Spleen (tissue), 11 donors: ENCODE data around the gene DOCK1. TPM values are rescaled to one million over a fixed set of nuclear protein-coding genes. Genes with fewer than 3 reads are reported as not detected.

ENCODE experiments used
- DNase-seq: peaks from one replicate; pipeline ENCODE4 v3.0.0-alpha.2; 2020
- H3K27ac ChIP-seq, 8 donors: fragments of 200-600 bp; sonication (generic) in 7 of 8; 1 replicate in 4 of 8; 2 replicates in 4 of 8; pipeline versions ENCODE4 v1.5.0 to v1.8.0; 2016 to 2021; ENCODE audit warnings: inconsistent platforms in 4 of 8, mild to moderate bottlenecking in 4 of 8, moderate library complexity in 1 of 8
- H3K27me3 ChIP-seq, 7 donors: fragments of 200-600 bp; sonication (generic) in 6 of 7; replicated peaks in 1 of 7; 1 replicate in 4 of 7; 2 replicates in 3 of 7; pipeline versions ENCODE4 v1.5.0 to v1.8.0; 2016 to 2021; ENCODE audit warnings: inconsistent platforms in 3 of 7, mild to moderate bottlenecking in 1 of 7
- H3K36me3 ChIP-seq, 6 donors: fragments of 200-600 bp; sonication (generic) in 5 of 6; 1 replicate in 4 of 6; 2 replicates in 2 of 6; pipeline versions ENCODE4 v1.5.0 to v1.8.0; 2016 to 2021; ENCODE audit warnings: inconsistent platforms in 2 of 6
- H3K4me1 ChIP-seq, 6 donors: fragments of 200-600 bp; sonication (generic) in 5 of 6; 1 replicate in 3 of 6; 2 replicates in 3 of 6; pipeline versions ENCODE4 v1.5.0 to v1.8.0; 2016 to 2021; ENCODE audit warnings: inconsistent platforms in 3 of 6
- H3K4me3 ChIP-seq, 8 donors: fragments of 200-600 bp; sonication (generic) in 7 of 8; 1 replicate in 4 of 8; 2 replicates in 4 of 8; pipeline versions ENCODE4 v1.5.0 to v1.8.0; 2016 to 2021; ENCODE audit warnings: inconsistent platforms in 4 of 8, mild to moderate bottlenecking in 4 of 8, moderate library complexity in 2 of 8
- H3K9me3 ChIP-seq, 8 donors: fragments of 200-600 bp; sonication (generic) in 7 of 8; 1 replicate in 4 of 8; 2 replicates in 4 of 8; pipeline versions ENCODE4 v1.5.0 to v1.8.0; 2016 to 2021; ENCODE audit warnings: inconsistent platforms in 4 of 8
- CTCF ChIP-seq, 11 experiments: fragments of 200-600 bp in 7 of 11; fragments of 450-650 bp in 4 of 11; sonication (generic) in 4 of 11; IDR thresholded peaks in 8 of 11; conservative IDR thresholded peaks in 3 of 11; 1 replicate in 7 of 11; 2 replicates in 4 of 11; pipeline versions ENCODE4 v1.4.0 to v1.8.0; 2016 to 2021; ENCODE audit warnings: antibody characterized with exemption in 11 of 11, inconsistent platforms in 4 of 11, mild to moderate bottlenecking in 1 of 11
- POLR2A ChIP-seq, 3 donors: fragments of 450-650 bp; IDR thresholded peaks; one replicate each; pipeline ENCODE4 v1.5.1; 2017; ENCODE audit warnings: antibody characterized with exemption in 3 of 3, mild to moderate bottlenecking in 1 of 3
- POLR2AphosphoS5 ChIP-seq, 3 donors: sonication (generic); formaldehyde crosslinking; IDR thresholded peaks; one replicate each; pipeline ENCODE4 v1.5.1; 2017; ENCODE audit warnings: antibody characterized with exemption in 3 of 3
- WGBS, 5 donors: extraction: QIAGEN DNeasy Blood & Tissue Kit in 3 of 5; methylation state at CpG; one replicate each; pipeline versions ENCODE4 v1.1.5 to v1.1.7; 2013 to 2018; 5-methylcytosine and 5-hydroxymethylcytosine counted together
- intact Hi-C: fragments of 100-400 bp; cut with DNase I; formaldehyde crosslinking; loops from one replicate; pipeline ENCODE4 v1.15.0; 2023; ENCODE audit warnings: low total_unique reads
- polyA plus RNA-seq, 3 donors: library from polyadenylated mRNA; stranded (reverse); fragments of 200-250 nt; gene quantifications; one replicate each; pipeline ENCODE4 v1.2.1, GENCODE V29; 2013
- total RNA-seq, 7 donors: library from RNA; depleted of rRNA in 3 of 7; stranded (reverse); fragments of >200 nt in 3 of 7; fragmentation: NEBNext Ultra II Directional in 4 of 7; extraction: Animal tissue kit (Norgen Biotek cat#: 25700) in 4 of 7; gene quantifications; one replicate each; pipeline versions ENCODE4 v1.1.0 to v1.2.1, GENCODE V29; 2016 to 2021
- donor health status: healthy with polysubstance abuse.
- donor health status: DM: no; HTN: no; CAD: no; lungs with moderate emphysema.
- donor health status: DM: no; HTN: no; CAD: no.
- donor health status: Bipolar disorder and iron deficiency.
- donor health status: healthy.
- donor health status: DM: no; HTN: no; CAD: no.
- donor health status: DM: yes; HTN: yes; CAD: no.

Gene DOCK1
- total and polyA plus RNA-seq, 10 donors = 2.2 to 40.5 (median 25.1) TPM

GRCh38 chr10:126946746-126947145 lies 41.5 kb downstream of the DOCK1 start:
- Histone ChIP-seq H3K4me3 (no peak overlapping the region), H3K9me3 (peaks cover 0 to 17% (median under 1%) of the 10 kb centered on the region in 8 donors), H3K36me3 (no peaks in the 10 kb centered on the region), H3K4me1 (no peaks in the 10 kb centered on the region), H3K27me3 (no peaks in the 10 kb centered on the region), H3K27ac (no peak overlapping the region)
- no peak for TF ChIP-seq POLR2AphosphoS5 (IDR thresholded peaks at IDR 0.05)
- TF ChIP-seq CTCF (IDR thresholded peaks at IDR 0.05 in 8 of 11, conservative IDR thresholded peaks at IDR 0.05 in 3 of 11) = no peak
- TF ChIP-seq POLR2A (IDR thresholded peaks at IDR 0.05) = no peak
- intact Hi-C loops = no loop called here
- DNase-seq = no peak
- WGBS, 5 donors = 92 to 98% (median 97%) methylated on average over 6 of the region's 6 CpGs

- H3K9me3 ChIP-seq = peaks cover 0 to 28% (median 4%) of the 10 kb centered on the region in 8 donors
- TF ChIP-seq POLR2AphosphoS5 (IDR thresholded peaks at IDR 0.05) (no peak), POLR2A (IDR thresholded peaks at IDR 0.05) (no peak)
- H3K27me3 ChIP-seq = no peaks in the 10 kb centered on the region
- 92 to 95% (median 94%) methylated on average over 13 of the region's 13 CpGs for WGBS, 5 donors
- H3K27ac ChIP-seq = no peak overlapping the region
- no peaks in the 10 kb centered on the region for H3K36me3 ChIP-seq
- intact Hi-C loops = no loop called here
- no peaks in the 10 kb centered on the region for H3K4me1 ChIP-seq
- no peak overlapping the region for H3K4me3 ChIP-seq
- peak; percentile 27 for DNase-seq
Observed at GRCh38 chr10:126948355-126949160, 43.3 kb downstream of the DOCK1 start.

- Histone ChIP-seq H3K4me3 (no peak overlapping the region), H3K9me3 (peaks cover 0 to 28% (median 4%) of the 10 kb centered on the region in 8 donors), H3K27me3 (no peaks in the 10 kb centered on the region), H3K36me3 (no peaks in the 10 kb centered on the region), H3K4me1 (no peaks in the 10 kb centered on the region), H3K27ac (no peak overlapping the region)
- TF ChIP-seq CTCF (IDR thresholded peaks at IDR 0.05 in 8 of 11, conservative IDR thresholded peaks at IDR 0.05 in 3 of 11) = no peak
- no peak for TF ChIP-seq POLR2A (IDR thresholded peaks at IDR 0.05)
- TF ChIP-seq POLR2AphosphoS5 (IDR thresholded peaks at IDR 0.05) = no peak
- intact Hi-C loops = no loop called here
- 56 to 87% (median 86%) methylated on average over 2 to 4 of the region's 4 CpGs for WGBS, 5 donors
- no peak for DNase-seq
Observed at GRCh38 chr10:126949161-126949503, 43.9 kb downstream of the DOCK1 start.

- H3K4me3 ChIP-seq = no peak overlapping the region
- 90 to 96% (median 95%) methylated on average over 8 of the region's 8 CpGs for WGBS, 5 donors
- intact Hi-C loops = no loop called here
Observed at GRCh38 chr10:126950401-126951105, 45.3 kb downstream of the DOCK1 start.

More at GRCh38 chr10:126950401-126951105, 45.3 kb downstream of the DOCK1 start:
- H3K36me3 ChIP-seq = no peaks in the 10 kb centered on the region
- H3K9me3 ChIP-seq = peaks cover 0 to 28% (median 4%) of the 10 kb centered on the region in 8 donors
- no peak overlapping the region for H3K27ac ChIP-seq
- H3K27me3 ChIP-seq = no peaks in the 10 kb centered on the region
- TF ChIP-seq CTCF (IDR thresholded peaks at IDR 0.05 in 8 of 11, conservative IDR thresholded peaks at IDR 0.05 in 3 of 11) (no peak), POLR2A (IDR thresholded peaks at IDR 0.05) (no peak), POLR2AphosphoS5 (IDR thresholded peaks at IDR 0.05) (no peak)
- H3K4me1 ChIP-seq = no peaks in the 10 kb centered on the region
- DNase-seq = no peak
